Left lung (tissue), 10 donors: ENCODE results near the gene RYR2. TPM values are rescaled to one million over a fixed set of nuclear protein-coding genes. Genes with fewer than 3 reads are reported as not detected.

ENCODE experiments used
- ATAC-seq: fragments of 200-7000 bp; cut with Tn5 transposase; one replicate; pipeline ENCODE4 v1.9.1; 2020; ENCODE audit warnings: moderate library complexity
- DNase-seq, 4 donors: peaks; one replicate each; pipeline ENCODE4 v3.0.0-alpha.2; 2013 to 2020
- H3K27ac ChIP-seq, 2 donors: fragments of 200-600 bp; sonication (generic) in 1 of 2; one replicate each; pipeline versions ENCODE4 v1.5.0 to v1.8.0; 2020 to 2021
- H3K27me3 ChIP-seq, 2 donors: fragments of 200-600 bp; sonication (generic) in 1 of 2; one replicate each; pipeline versions ENCODE4 v1.5.0 to v1.8.0; 2020 to 2021
- H3K36me3 ChIP-seq, 2 donors: fragments of 200-600 bp; sonication (generic) in 1 of 2; one replicate each; pipeline versions ENCODE4 v1.5.0 to v1.8.0; 2020 to 2021
- H3K4me1 ChIP-seq, 2 donors: fragments of 200-600 bp; one replicate each; pipeline ENCODE4 v1.8.0; 2021
- H3K4me3 ChIP-seq, 2 donors: fragments of 200-600 bp; sonication (generic) in 1 of 2; one replicate each; pipeline versions ENCODE4 v1.5.0 to v1.8.0; 2020 to 2021; ENCODE audit warnings: mild to moderate bottlenecking in 1 of 2
- H3K9me3 ChIP-seq, 2 donors: fragments of 200-600 bp; sonication (generic) in 1 of 2; one replicate each; pipeline versions ENCODE4 v1.5.0 to v1.8.0; 2020 to 2021
- CTCF ChIP-seq, 2 donors: fragments of 200-600 bp; sonication (generic) in 1 of 2; IDR thresholded peaks; one replicate each; pipeline versions ENCODE4 v1.5.0 to v1.8.0; 2021; ENCODE audit warnings: antibody characterized with exemption in 2 of 2
- intact Hi-C, 2 donors: fragments of 100-400 bp; cut with DNase I; formaldehyde crosslinking; loops; one replicate each; pipeline versions ENCODE4 v1.11.2 to v1.14.2; 2022
- polyA plus RNA-seq, 6 donors: library from polyadenylated mRNA; unstranded; fragments of 120-200 nt; gene quantifications; one replicate each; pipeline ENCODE4 v1.2.1, GENCODE V29; 2013; ENCODE audit not compliant: insufficient read length in 6 of 6
- total RNA-seq, 2 donors: library from RNA; stranded (reverse); fragmentation: NEBNext Ultra II Directional; extraction: Animal tissue kit (Norgen Biotek cat#: 25700); gene quantifications; one replicate each; pipeline ENCODE4 v1.2.1, GENCODE V29; 2021
- donor health status: DM: no; HTN: yes; CAD: no.
- donor health status: DM: no; HTN: no; CAD: no.

The RYR2 gene
- total and polyA plus RNA-seq, 8 donors: 4.7 to 10.3 (median 7.6) TPM

- TF ChIP-seq CTCF (IDR thresholded peaks at IDR 0.05): no peak
- Histone ChIP-seq H3K36me3 (no peaks in the 10 kb centered on the region), H3K27ac (no peak overlapping the region), H3K4me1 (no peaks in the 10 kb centered on the region), H3K4me3 (no peak overlapping the region), H3K9me3 (no peaks in the 10 kb centered on the region), H3K27me3 (no peaks in the 10 kb centered on the region)
- DNase-seq: no peak
- intact Hi-C loops: no loop called here
- ATAC-seq: no peak
Measured at GRCh38 chr1:237318748-237319147, 276.8 kb downstream of the RYR2 start.

- H3K9me3 ChIP-seq: no peaks in the 10 kb centered on the region
- H3K27me3 ChIP-seq: no peaks in the 10 kb centered on the region
- intact Hi-C loops: no loop called here
- H3K27ac ChIP-seq: no peak overlapping the region
- DNase-seq (no peak), ATAC-seq (no peak)
- H3K4me1 ChIP-seq: no peaks in the 10 kb centered on the region
- H3K4me3 ChIP-seq: no peak overlapping the region
- TF ChIP-seq CTCF (IDR thresholded peaks at IDR 0.05): no peak
- H3K36me3 ChIP-seq: no peaks in the 10 kb centered on the region
Measured at GRCh38 chr1:237320890-237321289, 278.9 kb downstream of the RYR2 start.

- DNase-seq (no peak), ATAC-seq (no peak)
- Histone ChIP-seq H3K4me1 (no peaks in the 10 kb centered on the region), H3K4me3 (no peak overlapping the region), H3K27ac (no peak overlapping the region), H3K27me3 (no peaks in the 10 kb centered on the region), H3K36me3 (no peaks in the 10 kb centered on the region), H3K9me3 (no peaks in the 10 kb centered on the region)
- no peak for TF ChIP-seq CTCF (IDR thresholded peaks at IDR 0.05)
- intact Hi-C loops: no loop called here
Measured at GRCh38 chr1:237324226-237324625, 282.2 kb downstream of the RYR2 start.

- H3K36me3 ChIP-seq: no peaks in the 10 kb centered on the region
- H3K9me3 ChIP-seq: no peaks in the 10 kb centered on the region
- DNase-seq (no peak), ATAC-seq (no peak)
- no peak for TF ChIP-seq CTCF (IDR thresholded peaks at IDR 0.05)
- no peaks in the 10 kb centered on the region for H3K4me1 ChIP-seq
- no peak overlapping the region for H3K27ac ChIP-seq
- intact Hi-C loops: no loop called here
- H3K27me3 ChIP-seq: no peaks in the 10 kb centered on the region
- no peak overlapping the region for H3K4me3 ChIP-seq
Measured at GRCh38 chr1:237327061-237327460, 285.1 kb downstream of the RYR2 start.

GRCh38 chr1:237340892-237341291, 298.9 kb downstream of the RYR2 start:
- TF ChIP-seq CTCF (IDR thresholded peaks at IDR 0.05): no peak

More at GRCh38 chr1:237340892-237341291, 298.9 kb downstream of the RYR2 start:
- no peaks in the 10 kb centered on the region for H3K36me3 ChIP-seq
- H3K9me3 ChIP-seq: no peaks in the 10 kb centered on the region
- intact Hi-C loops: no loop called here
- DNase-seq: no peak
- H3K4me1 ChIP-seq: no peaks in the 10 kb centered on the region
- ATAC-seq: no peak
- no peak overlapping the region for H3K4me3 ChIP-seq
- H3K27me3 ChIP-seq: no peaks in the 10 kb centered on the region
- no peak overlapping the region for H3K27ac ChIP-seq
